ENCODE data around the gene PITX3.

GRCh38 chr10:102202386-102202785 is 38.9 kb downstream of the PITX3 start:
- TF ChIP-seq POLR2AphosphoS5 (IDR thresholded peaks at IDR 0.05; ENCODE audit: low read depth, low read length) (no peak), TAF1 (IDR thresholded peaks at IDR 0.05; ENCODE audit: borderline replicate concordance, insufficient read depth, low read length) (no peak), SIN3A (IDR thresholded peaks at IDR 0.05; ENCODE audit: borderline replicate concordance, insufficient read depth, low read length) (no peak), FOXP2 (optimal IDR thresholded peaks at IDR 0.05; ENCODE audit: borderline replicate concordance, extremely low read depth, extremely low read length, insufficient read depth) (no peak)
- TF ChIP-seq, protein P1, sequence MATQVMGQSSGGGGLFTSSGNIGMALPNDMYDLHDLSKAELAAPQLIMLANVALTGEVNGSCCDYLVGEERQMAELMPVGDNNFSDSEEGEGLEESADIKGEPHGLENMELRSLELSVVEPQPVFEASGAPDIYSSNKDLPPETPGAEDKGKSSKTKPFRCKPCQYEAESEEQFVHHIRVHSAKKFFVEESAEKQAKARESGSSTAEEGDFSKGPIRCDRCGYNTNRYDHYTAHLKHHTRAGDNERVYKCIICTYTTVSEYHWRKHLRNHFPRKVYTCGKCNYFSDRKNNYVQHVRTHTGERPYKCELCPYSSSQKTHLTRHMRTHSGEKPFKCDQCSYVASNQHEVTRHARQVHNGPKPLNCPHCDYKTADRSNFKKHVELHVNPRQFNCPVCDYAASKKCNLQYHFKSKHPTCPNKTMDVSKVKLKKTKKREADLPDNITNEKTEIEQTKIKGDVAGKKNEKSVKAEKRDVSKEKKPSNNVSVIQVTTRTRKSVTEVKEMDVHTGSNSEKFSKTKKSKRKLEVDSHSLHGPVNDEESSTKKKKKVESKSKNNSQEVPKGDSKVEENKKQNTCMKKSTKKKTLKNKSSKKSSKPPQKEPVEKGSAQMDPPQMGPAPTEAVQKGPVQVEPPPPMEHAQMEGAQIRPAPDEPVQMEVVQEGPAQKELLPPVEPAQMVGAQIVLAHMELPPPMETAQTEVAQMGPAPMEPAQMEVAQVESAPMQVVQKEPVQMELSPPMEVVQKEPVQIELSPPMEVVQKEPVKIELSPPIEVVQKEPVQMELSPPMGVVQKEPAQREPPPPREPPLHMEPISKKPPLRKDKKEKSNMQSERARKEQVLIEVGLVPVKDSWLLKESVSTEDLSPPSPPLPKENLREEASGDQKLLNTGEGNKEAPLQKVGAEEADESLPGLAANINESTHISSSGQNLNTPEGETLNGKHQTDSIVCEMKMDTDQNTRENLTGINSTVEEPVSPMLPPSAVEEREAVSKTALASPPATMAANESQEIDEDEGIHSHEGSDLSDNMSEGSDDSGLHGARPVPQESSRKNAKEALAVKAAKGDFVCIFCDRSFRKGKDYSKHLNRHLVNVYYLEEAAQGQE (IDR thresholded peaks at IDR 0.05; ENCODE audit: insufficient read depth in 1 of 2, low read depth in 2 of 2, low read length in 2 of 2), result no peak

All from PFSK-1 (cell line).